HUES6 (cell line): ENCODE results near the gene INHA.

ENCODE experiments used
- H3K27ac ChIP-seq: 2 replicates; pipeline ENCODE4 v1.7.0; 2013; ENCODE audit warnings: low read depth, mild to moderate bottlenecking, low read length, inconsistent platforms
- H3K27me3 ChIP-seq: 2 replicates; pipeline ENCODE4 v1.6.1; 2013; ENCODE audit warnings: low read length; ENCODE audit not compliant: control insufficient read depth, insufficient read depth
- H3K36me3 ChIP-seq: 2 replicates; pipeline ENCODE4 v1.6.1; 2013; ENCODE audit warnings: low read length; ENCODE audit not compliant: control insufficient read depth, insufficient read depth
- H3K4me1 ChIP-seq: 2 replicates; pipeline ENCODE4 v1.6.1; 2013; ENCODE audit warnings: low read length; ENCODE audit not compliant: control insufficient read depth, insufficient read depth
- H3K4me3 ChIP-seq: 2 replicates; pipeline ENCODE4 v1.5.1; 2013; ENCODE audit warnings: low read depth, low read length
- H3K9ac ChIP-seq: one replicate; pipeline ENCODE4 v1.6.1; 2013; ENCODE audit warnings: mild to moderate bottlenecking, low read length
- H3K9me3 ChIP-seq: 2 replicates; pipeline ENCODE4 v1.6.1; 2013; ENCODE audit warnings: low read depth, low read length; ENCODE audit not compliant: control insufficient read depth, insufficient read depth

The INHA gene

DNA sequence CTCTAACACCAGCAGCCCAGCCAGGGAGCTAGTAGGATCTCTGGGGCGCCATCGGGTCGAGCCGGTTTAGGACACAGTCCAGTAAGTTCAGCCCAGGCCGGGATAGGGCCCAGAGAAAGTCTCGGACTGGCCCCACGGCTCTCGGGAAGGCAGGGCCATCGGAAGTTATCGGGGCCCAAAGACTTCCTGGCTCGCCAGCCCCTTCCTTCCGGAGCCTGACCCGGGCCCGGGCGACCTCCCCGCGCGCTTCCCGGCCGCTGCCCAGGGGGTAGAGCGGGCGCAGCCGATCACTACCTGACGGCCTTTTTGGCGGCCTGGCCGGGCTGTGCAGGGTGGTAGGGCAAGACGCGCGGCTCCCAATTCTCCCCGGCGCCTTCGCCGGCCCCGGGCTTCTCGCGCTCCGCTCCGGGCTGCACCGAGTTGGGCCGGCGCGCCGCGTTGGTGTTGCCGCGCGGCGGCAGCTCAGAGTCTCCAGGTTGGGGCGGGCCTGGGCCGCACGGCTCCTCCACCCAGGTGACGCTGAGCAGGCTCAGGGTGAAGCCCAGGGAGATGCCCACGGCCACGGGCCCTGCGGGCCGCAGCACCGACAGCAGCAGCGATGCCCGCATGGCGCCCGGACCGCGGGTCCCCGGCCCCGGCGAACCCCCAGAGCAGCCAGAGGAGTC is 29.0 kb upstream of the INHA start:
- Histone ChIP-seq H3K4me1 (peaks cover 21% of the 10 kb centered on the region), H3K9ac (peak overlapping the region; percentile 54), H3K27me3 (peaks cover 26% of the 10 kb centered on the region), H3K4me3 (peak overlapping the region; percentile 91), H3K36me3 (peaks cover 36% of the 10 kb centered on the region), H3K9me3 (no peaks in the 10 kb centered on the region), H3K27ac (peak overlapping the region; percentile 60; the same call in 1 of the 2 replicates)

DNA sequence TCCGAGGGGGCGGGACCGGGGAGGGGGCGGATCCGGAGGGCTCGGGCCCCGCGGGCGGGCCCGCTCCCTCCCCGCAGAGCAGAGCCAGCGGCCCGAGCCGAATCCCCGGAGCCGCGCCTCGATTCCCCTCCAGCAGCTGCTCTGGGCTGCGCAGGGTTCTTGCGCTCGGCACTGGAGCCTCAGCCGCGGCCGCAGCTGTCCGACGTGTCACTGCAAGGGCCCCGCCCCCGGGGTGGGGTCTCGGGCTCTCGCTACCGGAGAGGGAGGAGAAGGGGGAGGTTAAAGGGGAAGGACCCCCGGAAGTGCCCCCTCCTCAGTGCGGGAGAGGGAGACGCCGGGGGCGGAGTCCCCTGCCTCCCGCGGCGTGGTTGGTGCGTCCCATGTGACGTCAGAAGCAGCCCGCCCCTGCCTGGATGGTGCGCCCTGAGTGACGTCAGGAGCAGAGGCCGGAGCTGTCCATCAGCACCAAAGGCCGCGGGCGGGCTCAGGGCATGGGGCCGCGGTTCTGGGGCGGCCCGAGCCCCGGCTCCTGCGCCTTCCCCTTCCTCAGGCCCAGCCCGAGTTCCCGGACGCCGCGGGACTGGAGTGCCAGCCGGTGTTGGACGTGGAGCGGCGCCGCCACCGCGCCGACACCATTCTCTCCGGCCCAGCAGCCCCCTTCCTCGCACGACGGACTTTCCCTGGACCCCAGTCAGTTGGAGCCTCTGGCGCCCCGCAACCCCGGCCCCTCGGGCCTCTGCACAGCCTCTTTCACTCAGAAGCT is 28.3 kb upstream of the INHA start, which contains the start of the genes CHPF and TMEM198:
TSS of gene CHPF (minus strand) at position 214 of the 763 bp plus-strand sequence. CDS start 271 bp downstream, outside the sequence.
TSS of gene TMEM198 (plus strand) at position 433 of the 763 bp plus-strand sequence. CDS start 700 bp downstream, outside the sequence.
- peaks cover 26% of the 10 kb centered on the region for H3K27me3 ChIP-seq
- no peaks in the 10 kb centered on the region for H3K9me3 ChIP-seq
- peaks cover 38% of the 10 kb centered on the region for H3K36me3 ChIP-seq
- H3K9ac ChIP-seq: peak within 1 kb of the TSS; percentile 55
- H3K4me1 ChIP-seq: peaks cover 14% of the 10 kb centered on the region
- peak within 1 kb of the TSS; percentile 91 for H3K4me3 ChIP-seq
- H3K27ac ChIP-seq: peak within 1 kb of the TSS; percentile 60; the same call in 1 of the 2 replicates

DNA sequence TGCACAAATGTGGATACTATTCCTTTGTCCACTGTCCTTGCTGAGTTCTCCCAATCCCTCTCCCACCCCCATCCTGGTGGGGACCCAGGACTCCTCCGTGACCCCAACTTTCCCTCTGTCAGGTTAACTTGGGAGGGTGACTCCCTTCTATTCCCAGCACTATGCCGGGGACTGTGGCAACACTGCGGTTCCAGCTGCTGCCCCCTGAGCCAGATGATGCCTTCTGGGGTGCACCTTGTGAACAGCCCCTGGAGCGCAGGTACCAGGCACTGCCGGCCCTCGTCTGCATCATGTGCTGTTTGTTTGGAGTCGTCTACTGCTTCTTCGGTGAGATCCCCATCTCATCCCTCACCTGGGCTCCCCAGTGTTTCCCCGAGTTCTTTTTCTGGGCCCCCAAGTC is 27.5 kb upstream of the INHA start:
- H3K9ac ChIP-seq: no peak overlapping the region

DNA sequence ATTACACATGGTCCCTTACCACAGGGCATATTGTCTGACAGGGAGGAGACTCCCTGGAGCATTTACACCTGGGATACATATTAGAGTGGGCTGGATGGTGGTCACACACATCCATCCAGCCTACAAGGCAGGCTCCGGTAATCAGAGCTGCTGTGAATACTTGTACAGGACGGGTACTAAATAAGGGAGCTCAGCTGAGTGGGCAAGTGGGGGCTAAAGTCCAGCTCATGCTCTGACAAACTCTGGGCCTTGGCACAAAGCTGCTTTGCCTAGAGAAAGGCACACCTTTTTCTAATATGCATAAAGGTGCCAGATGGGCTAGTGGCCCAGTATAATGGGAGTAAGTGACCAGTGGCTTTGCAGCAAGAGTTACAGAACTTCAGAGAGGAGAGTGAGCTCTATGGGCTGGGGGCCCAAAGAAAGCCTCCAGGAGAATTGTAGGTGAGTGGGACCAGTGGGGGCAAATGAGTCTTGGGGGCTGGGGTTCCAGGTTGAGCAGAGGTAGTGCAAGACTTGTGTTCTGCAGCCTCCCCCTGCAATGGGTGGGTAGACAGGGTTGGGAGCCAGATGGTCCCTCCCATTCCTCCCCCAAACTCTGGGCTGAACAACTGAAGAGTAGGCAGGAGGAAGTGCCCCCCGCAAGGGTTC is 26.7 kb upstream of the INHA start:
- peaks cover 22% of the 10 kb centered on the region for H3K36me3 ChIP-seq
- H3K9ac ChIP-seq: no peak overlapping the region
- H3K9me3 ChIP-seq: no peaks in the 10 kb centered on the region
- no peak overlapping the region for H3K4me3 ChIP-seq
- H3K27ac ChIP-seq: no peak overlapping the region
- peaks cover 27% of the 10 kb centered on the region for H3K27me3 ChIP-seq
- peaks cover 11% of the 10 kb centered on the region; the same call in 1 of the 2 replicates for H3K4me1 ChIP-seq

More for the DNA sequence above, 27.5 kb upstream of the INHA start:
- no peaks in the 10 kb centered on the region for H3K9me3 ChIP-seq
- H3K27ac ChIP-seq: no peak overlapping the region
- H3K36me3 ChIP-seq: peaks cover 30% of the 10 kb centered on the region
- H3K4me1 ChIP-seq: peaks cover 11% of the 10 kb centered on the region; the same call in 1 of the 2 replicates
- H3K27me3 ChIP-seq: peaks cover 26% of the 10 kb centered on the region
- peak overlapping the region; percentile 91 for H3K4me3 ChIP-seq

DNA sequence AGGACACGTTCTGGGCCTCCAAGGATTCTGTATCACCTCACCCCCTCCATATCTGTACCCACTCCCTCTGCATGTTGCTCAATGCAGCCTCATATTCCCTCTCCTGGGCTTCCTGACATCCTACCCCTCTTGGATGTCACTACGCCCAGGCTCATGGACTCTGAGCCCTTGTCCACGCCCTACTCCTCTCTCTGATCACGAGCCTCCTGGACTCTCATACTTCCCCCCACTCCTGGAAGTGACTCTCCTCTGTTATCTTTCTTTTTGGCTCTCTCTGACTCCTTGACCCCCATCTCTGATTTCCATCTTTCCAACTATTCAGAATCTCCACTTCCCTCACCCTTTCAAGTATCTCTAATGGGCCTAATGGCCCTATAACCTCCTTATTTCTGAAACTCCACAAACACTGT is 26.2 kb upstream of the INHA start:
- H3K36me3 ChIP-seq: peaks cover 16% of the 10 kb centered on the region
- no peak overlapping the region for H3K27ac ChIP-seq
- H3K9me3 ChIP-seq: no peaks in the 10 kb centered on the region
- peaks cover 32% of the 10 kb centered on the region for H3K27me3 ChIP-seq
- no peak overlapping the region for H3K4me3 ChIP-seq
- no peak overlapping the region for H3K9ac ChIP-seq
- H3K4me1 ChIP-seq: peaks cover 12% of the 10 kb centered on the region; the same call in 1 of the 2 replicates

DNA sequence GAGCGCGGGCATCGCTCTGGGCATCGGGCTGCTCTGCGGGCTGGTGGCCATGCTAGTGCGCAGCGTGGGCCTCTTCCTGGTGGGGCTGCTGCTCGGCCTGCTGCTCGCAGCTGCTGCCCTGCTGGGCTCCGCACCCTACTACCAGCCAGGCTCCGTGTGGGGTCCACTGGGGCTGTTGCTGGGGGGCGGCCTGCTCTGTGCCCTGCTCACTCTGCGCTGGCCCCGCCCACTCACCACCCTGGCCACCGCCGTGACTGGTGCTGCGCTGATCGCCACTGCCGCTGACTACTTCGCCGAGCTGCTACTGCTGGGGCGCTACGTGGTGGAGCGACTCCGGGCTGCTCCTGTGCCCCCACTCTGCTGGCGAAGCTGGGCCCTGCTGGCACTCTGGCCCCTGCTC is 24.5 kb upstream of the INHA start:
- Histone ChIP-seq H3K4me1 (peaks cover 10% of the 10 kb centered on the region; the same call in 1 of the 2 replicates), H3K9ac (no peak overlapping the region), H3K27me3 (peaks cover 37% of the 10 kb centered on the region), H3K9me3 (no peaks in the 10 kb centered on the region), H3K4me3 (no peak overlapping the region), H3K27ac (no peak overlapping the region), H3K36me3 (peaks cover 11% of the 10 kb centered on the region; the same call in 1 of the 2 replicates)

DNA sequence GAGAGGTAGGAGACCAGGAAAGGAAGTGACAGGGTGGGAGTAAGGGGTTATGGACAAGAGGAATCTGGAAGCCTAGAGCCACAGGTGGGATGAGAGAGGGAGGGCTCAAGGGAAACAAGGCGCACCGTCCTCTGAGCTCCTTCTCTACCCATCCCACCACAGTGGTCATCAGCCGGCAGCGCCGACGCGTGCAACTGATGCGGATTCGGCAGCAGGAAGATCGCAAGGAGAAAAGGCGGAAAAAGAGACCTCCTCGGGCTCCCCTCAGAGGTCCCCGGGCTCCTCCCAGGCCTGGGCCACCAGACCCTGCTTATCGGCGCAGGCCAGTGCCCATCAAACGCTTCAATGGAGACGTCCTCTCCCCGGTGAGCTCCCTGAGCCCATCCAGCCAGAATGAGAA is 23.1 kb upstream of the INHA start:
- Histone ChIP-seq H3K4me1 (peaks cover 16% of the 10 kb centered on the region; the same call in 1 of the 2 replicates), H3K36me3 (peaks cover 11% of the 10 kb centered on the region; the same call in 1 of the 2 replicates), H3K27ac (no peak overlapping the region), H3K9ac (no peak overlapping the region), H3K9me3 (no peaks in the 10 kb centered on the region), H3K4me3 (no peak overlapping the region), H3K27me3 (peaks cover 50% of the 10 kb centered on the region)

DNA sequence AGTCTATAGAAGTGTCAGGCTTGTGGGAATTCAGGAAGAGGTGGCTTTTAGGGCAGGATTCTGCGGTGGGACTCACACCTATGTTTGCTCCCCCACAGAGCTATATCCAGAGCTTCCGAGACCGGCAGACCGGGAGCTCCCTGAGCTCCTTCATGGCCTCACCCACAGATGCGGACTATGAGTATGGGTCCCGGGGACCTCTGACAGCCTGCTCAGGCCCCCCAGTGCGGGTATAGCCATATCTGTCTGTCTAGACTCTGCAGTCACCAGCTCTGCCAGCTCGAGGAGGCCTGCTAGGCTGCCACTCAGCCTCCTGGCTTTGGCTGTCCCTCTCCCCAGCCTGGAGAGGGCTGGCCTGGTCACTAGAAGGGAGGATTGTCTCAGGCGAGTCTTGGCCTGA is 22.5 kb upstream of the INHA start:
- Histone ChIP-seq H3K36me3 (peaks cover 11% of the 10 kb centered on the region; the same call in 1 of the 2 replicates), H3K4me3 (no peak overlapping the region), H3K27me3 (peaks cover 47% of the 10 kb centered on the region), H3K4me1 (peaks cover 13% of the 10 kb centered on the region; the same call in 1 of the 2 replicates), H3K27ac (no peak overlapping the region), H3K9ac (no peak overlapping the region), H3K9me3 (no peaks in the 10 kb centered on the region)

DNA sequence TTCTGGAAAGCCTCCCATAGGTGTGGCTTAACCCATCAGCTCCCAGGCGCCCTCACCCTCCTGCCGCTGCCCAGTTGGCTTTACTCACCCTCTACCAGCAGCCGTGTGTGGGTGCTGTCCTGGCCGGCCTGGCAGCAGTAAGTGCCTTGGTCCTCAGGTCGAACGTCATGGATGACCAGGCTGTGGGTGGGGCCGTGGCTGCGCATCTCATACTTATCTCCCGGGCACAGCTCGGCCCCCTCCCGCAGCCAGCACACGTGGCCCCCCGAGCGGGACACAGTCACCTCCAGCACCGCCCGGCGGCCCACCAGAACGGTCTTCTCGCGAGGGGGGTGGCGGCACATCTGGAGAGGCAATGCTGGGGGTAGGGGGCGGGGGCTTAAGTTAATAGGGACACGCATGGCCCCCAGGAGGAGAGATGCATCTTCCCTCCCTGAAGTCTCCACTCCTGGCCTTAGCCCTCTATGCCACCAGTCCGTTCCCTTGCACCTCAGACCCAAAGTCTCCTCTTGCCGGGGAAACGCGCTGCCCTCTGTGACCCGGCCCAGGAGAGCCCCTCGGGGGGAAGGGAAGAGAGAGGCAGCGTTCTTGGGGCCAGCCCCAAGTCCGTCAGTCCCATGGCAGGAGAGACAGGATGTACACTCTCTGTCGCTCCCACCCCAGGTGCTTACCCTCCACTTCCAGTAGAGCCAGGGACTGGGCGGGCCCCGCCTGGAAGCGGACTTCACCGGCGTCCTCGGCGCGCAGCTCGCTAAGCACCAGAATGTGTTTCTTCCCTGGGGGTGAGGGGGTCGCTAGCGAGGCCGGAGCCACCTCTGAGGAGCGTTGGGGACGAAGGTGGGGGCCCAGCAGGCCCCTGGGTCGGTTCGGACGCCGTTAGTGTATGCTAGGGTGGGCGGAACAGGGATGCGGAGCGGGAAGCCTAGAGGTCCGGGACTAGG is 20.4 kb upstream of the INHA start:
- Histone ChIP-seq H3K27me3 (peaks cover 28% of the 10 kb centered on the region), H3K4me1 (peaks cover 12% of the 10 kb centered on the region; the same call in 1 of the 2 replicates), H3K9me3 (no peaks in the 10 kb centered on the region), H3K9ac (peak overlapping the region; percentile 73), H3K36me3 (peaks cover 19% of the 10 kb centered on the region), H3K27ac (peak overlapping the region; percentile 48; the same call in 1 of the 2 replicates), H3K4me3 (peak overlapping the region; percentile 84)
